Lower lobe of right lung (tissue), 2 donors: ENCODE data around the gene DNMT1. TPM values are rescaled to one million over a fixed set of nuclear protein-coding genes. Genes with fewer than 3 reads are reported as not detected.
A peak's percentile ranks its signal among the peaks of the same experiment; 100 is the strongest.

Experiments used
- ATAC-seq, 2 donors: fragments of 200-7000 bp; cut with Tn5 transposase; one replicate each; pipeline ENCODE4 v1.9.1; 2020 to 2022; ENCODE audit warnings: mild to moderate bottlenecking in 2 of 2, moderate library complexity in 2 of 2
- DNase-seq: peaks from one replicate; pipeline ENCODE4 v3.0.0-alpha.2; 2020
- H3K27ac ChIP-seq: fragments of 200-600 bp; one replicate; pipeline ENCODE4 v1.8.0; 2022
- H3K27me3 ChIP-seq: fragments of 200-600 bp; one replicate; pipeline ENCODE4 v1.8.0; 2022; ENCODE audit warnings: low read depth
- H3K36me3 ChIP-seq: fragments of 200-600 bp; one replicate; pipeline ENCODE4 v1.8.0; 2022; ENCODE audit warnings: mild to moderate bottlenecking
- H3K4me1 ChIP-seq: fragments of 200-600 bp; one replicate; pipeline ENCODE4 v1.8.0; 2022
- H3K4me3 ChIP-seq: fragments of 200-600 bp; one replicate; pipeline ENCODE4 v1.8.0; 2022; ENCODE audit warnings: mild to moderate bottlenecking
- H3K9me3 ChIP-seq: fragments of 200-600 bp; one replicate; pipeline ENCODE4 v1.8.0; 2022
- intact Hi-C: fragments of 100-400 bp; cut with DNase I; formaldehyde crosslinking; loops from one replicate; pipeline ENCODE4 v1.11.0; 2022
- total RNA-seq: library from RNA; stranded (reverse); fragmentation: NEBNext Ultra II Directional; extraction: Animal tissue kit (Norgen Biotek cat#: 25700); gene quantifications from one replicate; pipeline ENCODE4 v1.2.1, GENCODE V29; 2021
- TF ChIP-seq, protein P1 (sequence below): fragments of 200-600 bp; IDR thresholded peaks from one replicate; pipeline ENCODE4 v1.8.0; 2022; ENCODE audit warnings: antibody characterized with exemption, mild to moderate bottlenecking
- donor health status: DM: no; HTN: yes; CAD: no; lungs with severe emphysema.

DNMT1 gene
- total RNA-seq, 1 donor from 2014 or later = 65.5 TPM

DNA sequence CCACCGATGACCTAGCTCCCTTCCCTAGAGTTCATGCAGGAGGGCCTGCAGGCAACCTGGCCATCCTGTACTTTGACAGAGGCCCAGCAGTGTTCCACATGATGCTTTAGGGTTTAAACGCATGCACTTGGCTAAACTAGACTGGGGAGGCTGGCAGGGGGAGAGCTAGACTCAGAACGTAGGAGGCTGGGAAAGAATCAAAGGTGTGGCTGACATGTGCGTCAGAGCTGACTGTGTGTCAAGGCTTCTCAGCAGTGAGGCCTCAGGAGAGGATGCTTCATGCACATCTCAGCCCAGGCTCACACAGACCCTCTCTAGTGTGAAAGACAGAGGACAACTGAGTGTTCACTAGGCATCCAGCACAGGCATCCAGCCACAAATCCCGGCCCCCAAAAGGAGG lies 28.7 kb downstream of the DNMT1 start:
- Histone ChIP-seq H3K9me3 (no peaks in the 10 kb centered on the region), H3K4me3 (no peak overlapping the region), H3K36me3 (peaks cover 97% of the 10 kb centered on the region), H3K4me1 (no peaks in the 10 kb centered on the region), H3K27me3 (no peaks in the 10 kb centered on the region), H3K27ac (no peak overlapping the region)
- intact Hi-C loops = no loop called here
- TF ChIP-seq, protein P1, sequence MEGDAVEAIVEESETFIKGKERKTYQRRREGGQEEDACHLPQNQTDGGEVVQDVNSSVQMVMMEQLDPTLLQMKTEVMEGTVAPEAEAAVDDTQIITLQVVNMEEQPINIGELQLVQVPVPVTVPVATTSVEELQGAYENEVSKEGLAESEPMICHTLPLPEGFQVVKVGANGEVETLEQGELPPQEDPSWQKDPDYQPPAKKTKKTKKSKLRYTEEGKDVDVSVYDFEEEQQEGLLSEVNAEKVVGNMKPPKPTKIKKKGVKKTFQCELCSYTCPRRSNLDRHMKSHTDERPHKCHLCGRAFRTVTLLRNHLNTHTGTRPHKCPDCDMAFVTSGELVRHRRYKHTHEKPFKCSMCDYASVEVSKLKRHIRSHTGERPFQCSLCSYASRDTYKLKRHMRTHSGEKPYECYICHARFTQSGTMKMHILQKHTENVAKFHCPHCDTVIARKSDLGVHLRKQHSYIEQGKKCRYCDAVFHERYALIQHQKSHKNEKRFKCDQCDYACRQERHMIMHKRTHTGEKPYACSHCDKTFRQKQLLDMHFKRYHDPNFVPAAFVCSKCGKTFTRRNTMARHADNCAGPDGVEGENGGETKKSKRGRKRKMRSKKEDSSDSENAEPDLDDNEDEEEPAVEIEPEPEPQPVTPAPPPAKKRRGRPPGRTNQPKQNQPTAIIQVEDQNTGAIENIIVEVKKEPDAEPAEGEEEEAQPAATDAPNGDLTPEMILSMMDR = no peak
- ATAC-seq = no peak
- no peak for DNase-seq

DNA sequence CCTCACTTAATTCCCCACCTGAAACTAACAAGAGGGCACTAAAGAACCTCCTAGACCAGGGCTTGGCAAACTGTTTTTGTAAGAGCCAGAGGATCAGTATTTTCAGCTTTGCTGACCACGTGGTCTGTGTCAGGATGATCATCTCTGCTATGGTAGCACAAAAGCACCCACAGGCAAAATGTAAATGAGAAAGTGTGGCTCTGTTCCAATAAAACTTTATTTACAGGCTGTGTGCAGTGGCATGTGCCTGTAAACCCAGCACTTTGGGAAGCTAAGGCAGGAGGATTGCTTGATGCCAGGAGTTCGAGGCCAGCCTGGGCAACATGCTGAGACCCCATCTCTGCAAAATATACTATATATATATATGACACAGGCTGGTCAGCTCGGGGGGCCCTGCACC lies 31.2 kb downstream of the DNMT1 start:
- TF ChIP-seq, protein P1 = no peak
- intact Hi-C loops = no loop called here
- DNase-seq (no peak), ATAC-seq (no peak)
- Histone ChIP-seq H3K36me3 (peaks cover 97% of the 10 kb centered on the region), H3K27me3 (no peaks in the 10 kb centered on the region), H3K4me1 (no peaks in the 10 kb centered on the region), H3K4me3 (no peak overlapping the region), H3K9me3 (no peaks in the 10 kb centered on the region), H3K27ac (no peak overlapping the region)

DNA sequence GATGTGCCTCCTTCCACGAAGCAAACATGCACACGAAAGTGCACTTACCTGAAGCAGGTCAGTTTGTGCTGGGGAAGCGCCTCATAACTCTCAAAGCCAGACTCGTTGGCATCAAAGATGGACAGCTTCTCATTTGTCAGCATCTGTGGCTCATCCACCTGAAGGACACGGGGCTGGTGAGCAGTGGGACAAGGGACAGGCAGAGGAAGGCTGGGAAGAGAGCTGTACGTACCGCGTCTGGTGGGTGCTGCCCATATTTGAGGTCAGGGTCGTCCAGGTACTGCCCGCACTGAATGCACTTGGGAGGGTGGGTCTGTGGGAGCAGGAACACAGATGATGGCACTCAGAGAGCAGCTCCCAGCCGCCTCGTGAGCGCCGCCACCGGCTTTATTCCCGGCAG lies 35.1 kb downstream of the DNMT1 start:
- H3K4me3 ChIP-seq = no peak overlapping the region
- peaks cover 99% of the 10 kb centered on the region for H3K36me3 ChIP-seq
- H3K27ac ChIP-seq = no peak overlapping the region
- no peak for ATAC-seq
- TF ChIP-seq, protein P1 = no peak
- H3K9me3 ChIP-seq = no peaks in the 10 kb centered on the region
- no peaks in the 10 kb centered on the region for H3K4me1 ChIP-seq
- no peaks in the 10 kb centered on the region for H3K27me3 ChIP-seq
- DNase-seq = no peak
- intact Hi-C loops = no loop called here

DNA sequence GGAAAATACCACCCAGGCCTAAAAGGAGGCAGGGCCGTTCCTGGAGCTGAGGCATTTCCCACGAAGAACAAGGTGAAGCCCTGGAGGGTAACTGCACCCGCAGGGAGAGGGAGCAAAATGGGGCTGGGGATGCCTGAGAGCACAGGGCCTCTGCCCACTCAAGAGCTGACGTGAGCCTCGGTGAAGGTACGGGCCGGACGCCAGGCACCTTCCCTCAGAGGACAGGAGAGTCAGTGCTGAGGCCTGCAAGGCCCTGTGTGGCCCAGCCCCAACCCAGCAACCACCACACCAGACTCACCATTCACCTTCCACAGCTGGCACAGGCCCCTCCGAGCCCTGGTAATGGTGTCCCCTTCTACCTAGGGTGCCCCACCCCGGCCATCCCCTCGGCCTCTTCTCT lies 36.3 kb downstream of the DNMT1 start:
- ATAC-seq (peak in 1 of 2 donors; percentile 20), DNase-seq (no peak)
- Histone ChIP-seq H3K9me3 (no peaks in the 10 kb centered on the region), H3K4me3 (no peak overlapping the region), H3K36me3 (peaks cover 100% of the 10 kb centered on the region), H3K27me3 (no peaks in the 10 kb centered on the region), H3K4me1 (no peaks in the 10 kb centered on the region), H3K27ac (no peak overlapping the region)
- intact Hi-C loops = no loop called here
- TF ChIP-seq, protein P1 = no peak

DNA sequence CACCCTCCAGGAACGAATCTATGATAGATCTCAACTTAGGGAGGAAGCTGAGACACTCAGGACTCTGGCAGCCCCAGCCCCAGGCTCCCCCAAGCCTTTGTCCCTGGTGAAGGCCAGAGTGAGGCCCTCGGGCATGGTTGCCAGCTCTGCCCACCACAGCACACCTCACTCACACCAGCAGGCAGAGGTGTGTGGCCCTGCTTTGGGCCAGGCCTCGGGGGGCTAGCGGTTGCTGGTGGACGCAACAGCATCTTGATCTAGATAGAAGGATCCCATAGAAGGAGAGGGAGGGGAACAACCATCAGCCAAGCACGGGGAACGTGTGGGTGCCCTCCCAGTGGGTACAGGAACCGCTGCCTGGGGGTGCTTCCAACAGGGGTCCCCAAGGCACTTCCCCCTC lies 36.7 kb downstream of the DNMT1 start:
- TF ChIP-seq, protein P1 = no peak
- intact Hi-C loops = no loop called here
- no peaks in the 10 kb centered on the region for H3K27me3 ChIP-seq
- no peak overlapping the region for H3K4me3 ChIP-seq
- H3K36me3 ChIP-seq = peaks cover 100% of the 10 kb centered on the region
- ATAC-seq (no peak), DNase-seq (no peak)
- no peaks in the 10 kb centered on the region for H3K9me3 ChIP-seq
- H3K27ac ChIP-seq = no peak overlapping the region
- H3K4me1 ChIP-seq = no peaks in the 10 kb centered on the region

DNA sequence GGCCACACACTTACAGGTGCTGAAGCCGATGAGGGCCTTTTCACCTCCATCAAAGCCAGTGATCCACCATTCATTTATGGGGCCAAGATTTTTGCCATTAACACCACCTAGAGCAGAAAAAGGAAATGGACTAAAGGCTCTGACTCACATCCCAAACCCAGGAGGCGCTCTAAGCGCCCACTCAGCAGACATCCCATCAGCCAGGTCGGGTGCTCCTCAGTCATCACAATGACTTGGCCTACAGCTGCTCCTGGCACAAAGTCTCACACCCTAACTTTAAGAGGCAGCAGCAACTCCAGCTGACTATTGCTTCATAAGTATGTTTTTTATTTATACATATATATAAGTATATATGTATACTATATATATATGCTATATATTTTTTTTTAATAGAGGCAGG lies 38.9 kb downstream of the DNMT1 start:
- TF ChIP-seq, protein P1 = no peak
- peaks cover 98% of the 10 kb centered on the region for H3K36me3 ChIP-seq
- no peaks in the 10 kb centered on the region for H3K4me1 ChIP-seq

More for the DNA sequence above, 38.9 kb downstream of the DNMT1 start:
- Histone ChIP-seq H3K4me3 (no peak overlapping the region), H3K9me3 (no peaks in the 10 kb centered on the region), H3K27me3 (no peaks in the 10 kb centered on the region), H3K27ac (no peak overlapping the region)
- intact Hi-C loops = no loop called here
- ATAC-seq (no peak), DNase-seq (no peak)
